Measurements from ENCODE around the gene PEX16.
"Not testable (repeated sequence)": the region's sequence is repeated elsewhere in the genome, so short reads cannot be mapped to it uniquely, and the experiment has no call there.

The PEX16 gene

GRCh38 chr11:45906965-45907611 lies 10.6 kb downstream of the PEX16 start, which contains the start of gene FREY1:
FREY1 (minus strand) TSS chr11:45907271; CDS start chr11:45907245, 26 bp downstream.
- H3K36me3 ChIP-seq (ENCODE audit: insufficient read depth, low read length), result no peaks in the 10 kb centered on the region
- H3K4me3 ChIP-seq, result no peak within 1 kb of the TSS
- TF ChIP-seq FOXP2 (optimal IDR thresholded peaks at IDR 0.05; ENCODE audit: control extremely low read depth, extremely low read length, insufficient read depth) (no peak), EZH2 (IDR thresholded peaks at IDR 0.05) (no peak), POLR2AphosphoS5 (IDR thresholded peaks at IDR 0.05; ENCODE audit: borderline replicate concordance, low read depth, low read length) (no peak)
- H3K9ac ChIP-seq (ENCODE audit: insufficient read length), result no peak within 1 kb of the TSS
- no peaks in the 10 kb centered on the region for H3K9me3 ChIP-seq (ENCODE audit: low read depth, low read length)
- DNase-seq (ENCODE audit: low read depth, low spot score), result no peak
- no peak within 1 kb of the TSS for H3K27ac ChIP-seq

DNA sequence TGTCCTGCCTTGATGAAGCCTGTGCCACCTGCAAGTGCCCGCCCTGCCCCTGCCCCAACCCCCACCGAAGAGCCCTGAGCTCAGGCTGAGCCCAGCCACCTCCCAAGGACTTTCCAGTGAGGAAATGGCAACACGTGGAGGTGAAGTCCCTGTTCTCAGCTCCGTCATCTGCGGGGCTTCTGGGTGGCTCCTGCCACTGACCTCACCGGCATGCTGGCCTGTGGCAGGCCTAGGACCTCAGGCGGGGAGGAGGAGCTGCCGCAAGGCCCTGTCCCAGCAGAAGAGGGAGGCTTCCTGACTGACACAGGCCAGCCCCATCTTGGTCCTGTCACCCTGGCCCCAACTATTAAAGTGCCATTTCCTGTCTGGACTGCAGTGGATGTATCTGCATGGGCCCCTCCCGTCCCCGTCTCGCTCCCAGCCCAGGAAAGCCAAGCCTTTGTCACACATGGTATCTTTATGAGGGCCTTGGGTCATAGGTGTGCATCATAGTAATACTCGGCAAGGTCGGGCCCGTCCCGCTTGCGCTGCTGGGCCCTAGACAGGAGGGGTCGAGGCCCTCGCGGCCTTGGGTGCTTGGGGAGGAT lies 11.5 kb downstream of the PEX16 start:
- Histone ChIP-seq H3K9me3 (ENCODE audit: low read depth, low read length) (no peaks in the 10 kb centered on the region), H3K4me3 (no peak overlapping the region), H3K27ac (no peak overlapping the region), H3K36me3 (ENCODE audit: insufficient read depth, low read length) (no peaks in the 10 kb centered on the region), H3K9ac (ENCODE audit: insufficient read length) (no peak overlapping the region)
- no peak for TF ChIP-seq EZH2 (IDR thresholded peaks at IDR 0.05)
- TF ChIP-seq FOXP2 (optimal IDR thresholded peaks at IDR 0.05; ENCODE audit: control extremely low read depth, extremely low read length, insufficient read depth), result no peak
- no peak for TF ChIP-seq POLR2AphosphoS5 (IDR thresholded peaks at IDR 0.05; ENCODE audit: borderline replicate concordance, low read depth, low read length)
- DNase-seq (ENCODE audit: low read depth, low spot score), result no peak

- not testable (repeated sequence) for H3K9me3 ChIP-seq (ENCODE audit: low read depth, low read length); H3K36me3 ChIP-seq (ENCODE audit: insufficient read depth, low read length)
These were observed 12.1 kb downstream of the PEX16 start for GRCh38 chr11:45905576-45905975.

DNA sequence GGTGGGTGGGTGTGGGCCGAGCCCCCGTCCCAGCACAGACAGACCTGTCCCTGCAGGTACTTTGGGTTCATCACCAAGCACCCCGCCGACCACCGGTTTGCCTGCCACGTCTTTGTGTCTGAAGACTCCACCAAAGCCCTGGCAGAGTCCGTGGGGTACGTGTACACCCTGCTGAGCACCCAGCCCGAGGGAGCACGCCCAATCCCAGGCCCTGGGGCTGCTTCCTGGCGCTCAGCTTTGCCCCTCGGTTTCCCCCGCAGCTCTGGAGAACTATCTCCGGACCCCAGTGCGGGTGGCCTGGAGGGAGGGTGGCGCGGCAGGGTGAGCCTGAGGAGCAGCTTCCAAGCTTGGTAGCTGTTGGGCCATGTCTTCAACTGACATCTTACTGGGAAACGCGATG lies 12.6 kb downstream of the PEX16 start:
- TF ChIP-seq EZH2 (IDR thresholded peaks at IDR 0.05) (no peak), POLR2AphosphoS5 (IDR thresholded peaks at IDR 0.05; ENCODE audit: borderline replicate concordance, low read depth, low read length) (no peak), FOXP2 (optimal IDR thresholded peaks at IDR 0.05; ENCODE audit: control extremely low read depth, extremely low read length, insufficient read depth) (no peak)
- H3K27ac ChIP-seq, result no peak overlapping the region
- H3K9ac ChIP-seq (ENCODE audit: insufficient read length), result no peak overlapping the region
- H3K9me3 ChIP-seq (ENCODE audit: low read depth, low read length), result no peaks in the 10 kb centered on the region
- no peak overlapping the region for H3K4me3 ChIP-seq
- no peak for DNase-seq (ENCODE audit: low read depth, low spot score)
- no peaks in the 10 kb centered on the region for H3K36me3 ChIP-seq (ENCODE audit: insufficient read depth, low read length)

More at GRCh38 chr11:45905576-45905975, 12.1 kb downstream of the PEX16 start:
- not testable (repeated sequence) for H3K4me3 ChIP-seq; DNase-seq (ENCODE audit: low read depth, low spot score); H3K9ac ChIP-seq (ENCODE audit: insufficient read length); H3K27ac ChIP-seq

GRCh38 chr11:45904309-45904915 lies 13.3 kb downstream of the PEX16 start:
- TF ChIP-seq FOXP2 (optimal IDR thresholded peaks at IDR 0.05; ENCODE audit: control extremely low read depth, extremely low read length, insufficient read depth) (no peak), EZH2 (IDR thresholded peaks at IDR 0.05) (no peak), POLR2AphosphoS5 (IDR thresholded peaks at IDR 0.05; ENCODE audit: borderline replicate concordance, low read depth, low read length) (no peak)
- H3K36me3 ChIP-seq (ENCODE audit: insufficient read depth, low read length), result no peaks in the 10 kb centered on the region

DNA sequence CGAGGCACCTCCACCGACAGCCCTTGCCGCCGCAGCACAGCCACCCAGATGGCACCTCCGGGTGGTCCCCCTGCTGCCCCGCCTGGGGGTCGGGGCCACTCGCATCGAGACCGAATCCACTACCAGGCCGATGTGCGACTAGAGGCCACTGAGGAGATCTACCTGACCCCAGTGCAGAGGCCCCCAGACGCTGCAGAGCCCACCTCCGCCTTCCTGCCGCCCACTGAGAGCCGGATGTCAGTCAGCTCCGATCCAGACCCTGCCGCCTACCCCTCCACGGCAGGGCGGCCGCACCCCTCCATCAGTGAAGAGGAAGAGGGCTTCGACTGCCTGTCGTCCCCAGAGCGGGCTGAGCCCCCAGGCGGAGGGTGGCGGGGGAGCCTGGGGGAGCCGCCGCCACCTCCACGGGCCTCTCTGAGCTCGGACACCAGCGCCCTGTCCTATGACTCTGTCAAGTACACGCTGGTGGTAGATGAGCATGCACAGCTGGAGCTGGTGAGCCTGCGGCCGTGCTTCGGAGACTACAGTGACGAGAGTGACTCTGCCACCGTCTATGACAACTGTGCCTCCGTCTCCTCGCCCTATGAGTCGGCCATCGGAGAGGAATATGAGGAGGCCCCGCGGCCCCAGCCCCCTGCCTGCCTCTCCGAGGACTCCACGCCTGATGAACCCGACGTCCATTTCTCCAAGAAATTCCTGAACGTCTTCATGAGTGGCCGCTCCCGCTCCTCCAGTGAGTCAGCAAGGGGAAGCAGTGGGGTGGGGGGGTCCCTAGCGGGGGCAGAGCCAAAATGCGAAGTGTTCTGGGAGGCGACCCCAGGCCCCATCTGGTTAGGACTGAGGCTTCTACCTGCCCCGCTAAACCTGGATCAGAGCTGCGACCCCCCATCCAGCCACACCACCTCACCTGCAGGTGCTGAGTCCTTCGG lies 15.0 kb downstream of the PEX16 start:
- TF ChIP-seq POLR2AphosphoS5 (IDR thresholded peaks at IDR 0.05; ENCODE audit: borderline replicate concordance, low read depth, low read length), result no peak
- no peak for TF ChIP-seq FOXP2 (optimal IDR thresholded peaks at IDR 0.05; ENCODE audit: control extremely low read depth, extremely low read length, insufficient read depth)
- TF ChIP-seq EZH2 (IDR thresholded peaks at IDR 0.05), result no peak
- H3K36me3 ChIP-seq (ENCODE audit: insufficient read depth, low read length), result no peaks in the 10 kb centered on the region

More at GRCh38 chr11:45904309-45904915, 13.3 kb downstream of the PEX16 start:
- DNase-seq (ENCODE audit: low read depth, low spot score), result no peak
- Histone ChIP-seq H3K27ac (no peak overlapping the region), H3K4me3 (no peak overlapping the region), H3K9ac (ENCODE audit: insufficient read length) (no peak overlapping the region), H3K9me3 (ENCODE audit: low read depth, low read length) (no peaks in the 10 kb centered on the region)

DNA sequence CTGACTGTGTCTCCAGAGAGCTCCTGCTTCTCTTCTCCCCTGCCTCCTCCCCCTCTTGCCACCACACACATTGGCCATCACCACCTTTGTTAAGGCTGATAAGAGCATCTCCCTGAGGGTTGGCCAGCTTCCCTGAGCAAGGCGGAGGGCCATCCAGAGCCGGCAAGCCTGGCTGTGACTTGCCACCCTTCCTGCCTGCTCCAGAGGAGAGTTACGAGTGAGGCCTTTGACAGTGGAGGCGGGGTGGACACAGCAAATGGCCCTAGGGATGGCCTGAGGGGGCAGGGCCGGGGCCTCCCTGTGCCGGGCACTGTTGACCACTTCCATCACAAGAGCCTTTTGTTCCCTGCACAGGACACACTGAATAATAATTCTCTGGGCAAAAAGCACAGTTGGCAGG lies 16.1 kb downstream of the PEX16 start:
- TF ChIP-seq EZH2 (IDR thresholded peaks at IDR 0.05), result no peak
- no peak for TF ChIP-seq POLR2AphosphoS5 (IDR thresholded peaks at IDR 0.05; ENCODE audit: borderline replicate concordance, low read depth, low read length)
- no peak for TF ChIP-seq FOXP2 (optimal IDR thresholded peaks at IDR 0.05; ENCODE audit: control extremely low read depth, extremely low read length, insufficient read depth)
- Histone ChIP-seq H3K36me3 (ENCODE audit: insufficient read depth, low read length) (no peaks in the 10 kb centered on the region), H3K9ac (ENCODE audit: insufficient read length) (no peak overlapping the region), H3K9me3 (ENCODE audit: low read depth, low read length) (no peaks in the 10 kb centered on the region), H3K27ac (no peak overlapping the region), H3K4me3 (no peak overlapping the region)
- DNase-seq (ENCODE audit: low read depth, low spot score), result no peak

More for the DNA sequence above, 15.0 kb downstream of the PEX16 start:
- H3K27ac ChIP-seq, result no peak overlapping the region
- no peak for DNase-seq (ENCODE audit: low read depth, low spot score)
- H3K4me3 ChIP-seq, result no peak overlapping the region
- H3K9ac ChIP-seq (ENCODE audit: insufficient read length), result no peak overlapping the region
- H3K9me3 ChIP-seq (ENCODE audit: low read depth, low read length), result no peaks in the 10 kb centered on the region

All from SK-N-MC (cell line).